Measurements from ENCODE around the gene CCND1.

Gene CCND1

GRCh38 chr11:69665669-69666068 lies 24.7 kb downstream of the CCND1 start:
- Histone ChIP-seq H2BK120ac (ENCODE audit: insufficient read depth, low read length, poor library complexity) (no peak overlapping the region), H3K4me2 (ENCODE audit: low read length) (no peak overlapping the region), H3K4me1 (ENCODE audit: control insufficient read depth in 1 of 2, insufficient read depth in 2 of 2, low read length in 2 of 2) (no peaks in the 10 kb centered on the region), H3K4me3 (ENCODE audit: low read depth, low read length) (no peak overlapping the region), H3K4ac (ENCODE audit: low read depth, low read length) (no peak overlapping the region), H2AK5ac (ENCODE audit: low read length) (no peak overlapping the region), H3K27me3 (ENCODE audit: insufficient read depth, low read length) (no peaks in the 10 kb centered on the region), H3K36me3 (ENCODE audit: control insufficient read depth in 1 of 2, insufficient read depth in 2 of 2, low read length in 2 of 2) (peaks cover 37 to 54% of the 10 kb centered on the region in 2 experiments), H2BK5ac (ENCODE audit: low read depth, low read length, poor library complexity) (no peak overlapping the region), H3K23ac (ENCODE audit: low read length) (no peak overlapping the region), H3K9me3 (ENCODE audit: insufficient read depth, low read depth, low read length) (no peaks in the 10 kb centered on the region), H4K12ac (ENCODE audit: low read depth, low read length) (no peak overlapping the region), H4K91ac (ENCODE audit: low read depth, low read length) (no peak overlapping the region), H3K14ac (ENCODE audit: low read length) (no peak overlapping the region), H3K9ac (ENCODE audit: low read length) (no peak overlapping the region), H3K27ac (ENCODE audit: low read depth, low read length) (no peak overlapping the region), H2AFZ (ENCODE audit: insufficient read depth, low read length, poor library complexity) (no peak overlapping the region), H3K18ac (ENCODE audit: low read length) (no peak overlapping the region), H3K79me1 (ENCODE audit: low read length) (no peaks in the 10 kb centered on the region), H3K79me2 (ENCODE audit: control insufficient read depth, insufficient read depth, low read length, poor library complexity) (no peaks in the 10 kb centered on the region), H2BK12ac (ENCODE audit: low read length) (no peak overlapping the region), H4K8ac (ENCODE audit: low read depth, low read length) (no peak overlapping the region)
- DNase-seq, result no peak
- WGBS (ENCODE audit: extremely low coverage, insufficient coverage, insufficient read length), result no CpG with 5 or more reads among the region's 11 CpGs

GRCh38 chr11:69666261-69666660 lies 25.3 kb downstream of the CCND1 start:
- Histone ChIP-seq H3K4me1 (ENCODE audit: control insufficient read depth in 1 of 2, insufficient read depth in 2 of 2, low read length in 2 of 2) (no peaks in the 10 kb centered on the region), H3K4me2 (ENCODE audit: low read length) (no peak overlapping the region), H2BK120ac (ENCODE audit: insufficient read depth, low read length, poor library complexity) (no peak overlapping the region), H3K9ac (ENCODE audit: low read length) (no peak overlapping the region), H2AFZ (ENCODE audit: insufficient read depth, low read length, poor library complexity) (no peak overlapping the region), H3K4me3 (ENCODE audit: low read depth, low read length) (no peak overlapping the region), H4K12ac (ENCODE audit: low read depth, low read length) (no peak overlapping the region), H3K79me2 (ENCODE audit: control insufficient read depth, insufficient read depth, low read length, poor library complexity) (no peaks in the 10 kb centered on the region), H3K9me3 (ENCODE audit: insufficient read depth, low read depth, low read length) (no peaks in the 10 kb centered on the region), H4K91ac (ENCODE audit: low read depth, low read length) (no peak overlapping the region), H3K36me3 (ENCODE audit: control insufficient read depth in 1 of 2, insufficient read depth in 2 of 2, low read length in 2 of 2) (peaks cover 37 to 54% of the 10 kb centered on the region in 2 experiments), H4K8ac (ENCODE audit: low read depth, low read length) (no peak overlapping the region), H2AK5ac (ENCODE audit: low read length) (no peak overlapping the region), H3K23ac (ENCODE audit: low read length) (no peak overlapping the region), H3K27me3 (ENCODE audit: insufficient read depth, low read length) (no peaks in the 10 kb centered on the region), H3K14ac (ENCODE audit: low read length) (no peak overlapping the region), H3K18ac (ENCODE audit: low read length) (no peak overlapping the region), H2BK5ac (ENCODE audit: low read depth, low read length, poor library complexity) (no peak overlapping the region), H3K4ac (ENCODE audit: low read depth, low read length) (no peak overlapping the region), H3K79me1 (ENCODE audit: low read length) (no peaks in the 10 kb centered on the region), H3K27ac (ENCODE audit: low read depth, low read length) (no peak overlapping the region), H2BK12ac (ENCODE audit: low read length) (no peak overlapping the region)
- no CpG with 5 or more reads among the region's 14 CpGs for WGBS (ENCODE audit: extremely low coverage, insufficient coverage, insufficient read length)
- no peak for DNase-seq

- Histone ChIP-seq H3K4me2 (ENCODE audit: low read length) (no peak overlapping the region), H2AK5ac (ENCODE audit: low read length) (no peak overlapping the region), H3K4me3 (ENCODE audit: low read depth, low read length) (no peak overlapping the region), H4K8ac (ENCODE audit: low read depth, low read length) (no peak overlapping the region), H3K4me1 (ENCODE audit: control insufficient read depth in 1 of 2, insufficient read depth in 2 of 2, low read length in 2 of 2) (no peaks in the 10 kb centered on the region), H3K79me2 (ENCODE audit: control insufficient read depth, insufficient read depth, low read length, poor library complexity) (no peaks in the 10 kb centered on the region), H3K14ac (ENCODE audit: low read length) (no peak overlapping the region), H3K9ac (ENCODE audit: low read length) (no peak overlapping the region), H3K27me3 (ENCODE audit: insufficient read depth, low read length) (no peaks in the 10 kb centered on the region), H3K36me3 (ENCODE audit: control insufficient read depth in 1 of 2, insufficient read depth in 2 of 2, low read length in 2 of 2) (peaks cover 40 to 61% of the 10 kb centered on the region in 2 experiments), H3K18ac (ENCODE audit: low read length) (no peak overlapping the region), H3K27ac (ENCODE audit: low read depth, low read length) (no peak overlapping the region), H2BK120ac (ENCODE audit: insufficient read depth, low read length, poor library complexity) (no peak overlapping the region), H2AFZ (ENCODE audit: insufficient read depth, low read length, poor library complexity) (no peak overlapping the region), H2BK5ac (ENCODE audit: low read depth, low read length, poor library complexity) (no peak overlapping the region), H4K91ac (ENCODE audit: low read depth, low read length) (no peak overlapping the region), H3K79me1 (ENCODE audit: low read length) (no peaks in the 10 kb centered on the region), H2BK12ac (ENCODE audit: low read length) (no peak overlapping the region), H3K23ac (ENCODE audit: low read length) (no peak overlapping the region), H3K9me3 (ENCODE audit: insufficient read depth, low read depth, low read length) (no peaks in the 10 kb centered on the region), H4K12ac (ENCODE audit: low read depth, low read length) (no peak overlapping the region), H3K4ac (ENCODE audit: low read depth, low read length) (no peak overlapping the region)
- DNase-seq, result no peak
- WGBS (ENCODE audit: extremely low coverage, insufficient coverage, insufficient read length), result no CpG with 5 or more reads among the region's 33 CpGs
Observed at GRCh38 chr11:69666752-69667536, 26.0 kb downstream of the CCND1 start.

GRCh38 chr11:69667619-69668604 lies 27.0 kb downstream of the CCND1 start:
- Histone ChIP-seq H4K12ac (ENCODE audit: low read depth, low read length) (no peak overlapping the region), H3K23ac (ENCODE audit: low read length) (no peak overlapping the region), H3K27ac (ENCODE audit: low read depth, low read length) (no peak overlapping the region), H3K4me3 (ENCODE audit: low read depth, low read length) (no peak overlapping the region), H3K4me2 (ENCODE audit: low read length) (no peak overlapping the region), H4K91ac (ENCODE audit: low read depth, low read length) (no peak overlapping the region), H3K79me1 (ENCODE audit: low read length) (no peaks in the 10 kb centered on the region), H3K79me2 (ENCODE audit: control insufficient read depth, insufficient read depth, low read length, poor library complexity) (no peaks in the 10 kb centered on the region), H4K8ac (ENCODE audit: low read depth, low read length) (no peak overlapping the region), H3K14ac (ENCODE audit: low read length) (no peak overlapping the region), H3K9me3 (ENCODE audit: insufficient read depth, low read depth, low read length) (no peaks in the 10 kb centered on the region), H2BK120ac (ENCODE audit: insufficient read depth, low read length, poor library complexity) (no peak overlapping the region), H3K36me3 (ENCODE audit: control insufficient read depth in 1 of 2, insufficient read depth in 2 of 2, low read length in 2 of 2) (peaks cover 46 to 63% of the 10 kb centered on the region in 2 experiments), H3K18ac (ENCODE audit: low read length) (no peak overlapping the region), H2AK5ac (ENCODE audit: low read length) (no peak overlapping the region), H2BK5ac (ENCODE audit: low read depth, low read length, poor library complexity) (no peak overlapping the region), H3K27me3 (ENCODE audit: insufficient read depth, low read length) (no peaks in the 10 kb centered on the region), H3K4ac (ENCODE audit: low read depth, low read length) (no peak overlapping the region), H3K4me1 (ENCODE audit: control insufficient read depth in 1 of 2, insufficient read depth in 2 of 2, low read length in 2 of 2) (no peaks in the 10 kb centered on the region), H3K9ac (ENCODE audit: low read length) (no peak overlapping the region), H2AFZ (ENCODE audit: insufficient read depth, low read length, poor library complexity) (no peak overlapping the region), H2BK12ac (ENCODE audit: low read length) (no peak overlapping the region)
- no peak for DNase-seq
- no CpG with 5 or more reads among the region's 26 CpGs for WGBS (ENCODE audit: extremely low coverage, insufficient coverage, insufficient read length)
